K562 (cell line): ENCODE data around the gene ANKRD44. TPM values are rescaled to one million over a fixed set of nuclear protein-coding genes. Genes with fewer than 3 reads are reported as not detected.

ENCODE experiments used
- ATAC-seq: fragments of 200-7000 bp; cut with Tn5 transposase; 3 replicates; pipeline ENCODE4 v1.9.1; 2020; ENCODE audit warnings: moderate library complexity
- BruUV-seq: library from RNA; stranded (reverse); fragments of 400-500 nt; replicated peaks from 2 replicates; lab custom pipeline; 2021; lab: Mats Ljungman, UMichigan
- CTCF ChIA-PET: fragments of 300-600 bp; formaldehyde crosslinking; extraction: SDS; loops from one replicate; lab custom pipeline; 2021; ENCODE audit warnings: low intra/inter-chr PET ratio; lab: Yijun Ruan, JAX
- POLR2A ChIA-PET: fragments of 300-600, 350-650 bp; sonication (Branson Sonifier 250); formaldehyde crosslinking; extraction: SDS; loops from one replicate; lab custom pipeline; 2021; ENCODE audit warnings: antibody characterized with exemption, inconsistent platforms; lab: Yijun Ruan, JAX
- DNase-seq, 4 experiments: peaks; one replicate each; pipeline versions ENCODE4 v3.0.0 to v3.0.0-alpha.2; 2011 to 2018; ENCODE audit warnings: low spot score in 3 of 4, mixed read lengths in 3 of 4; ENCODE audit errors: extremely low read depth in 1 of 4
- FAIRE-seq: peaks from 2 replicates; lab custom pipeline; 2011; peaks lifted over from hg19 to GRCh38; lab: Jason Lieb, UNC
- H2AFZ ChIP-seq: 2 replicates; pipeline ENCODE4 v1.6.0; 2011; ENCODE audit warnings: low read depth, low read length, control low read depth, inconsistent platforms
- H3K27ac ChIP-seq: fragments of 200-600 bp; 3 replicates; pipeline ENCODE4 v1.8.0; 2011; ENCODE audit warnings: low read depth, mild to moderate bottlenecking, control low read depth, inconsistent platforms, low read length, moderate library complexity, mixed read lengths; ENCODE audit errors: extremely low read depth
- H3K27me3 ChIP-seq, 2 experiments: fragments of 300-600 bp in 1 of 2; 2 replicates in 1 of 2; 3 replicates in 1 of 2; pipeline versions ENCODE4 v1.6.0 to v1.8.0; 2011; ENCODE audit warnings: inconsistent platforms in 2 of 2, low read length in 2 of 2, mild to moderate bottlenecking in 1 of 2, mixed read lengths in 1 of 2, moderate library complexity in 1 of 2; ENCODE audit not compliant: control insufficient read depth in 2 of 2, insufficient read depth in 2 of 2
- H3K36me3 ChIP-seq: fragments of 300-600 bp; 3 replicates; pipeline ENCODE4 v1.8.0; 2011; ENCODE audit warnings: mild to moderate bottlenecking, low read length, inconsistent platforms; ENCODE audit not compliant: control insufficient read depth, insufficient read depth
- H3K4me1 ChIP-seq, 2 experiments: fragments of 200-600 bp in 1 of 2; replicated peaks in 1 of 2; 2 replicates in 1 of 2; 3 replicates in 1 of 2; pipeline versions ENCODE4 v1.5.1 to v1.8.0; 2011; ENCODE audit warnings: inconsistent platforms in 2 of 2, low read length in 2 of 2, mild to moderate bottlenecking in 1 of 2, mixed read lengths in 1 of 2, moderate library complexity in 1 of 2; ENCODE audit not compliant: control insufficient read depth in 2 of 2, insufficient read depth in 2 of 2
- H3K4me2 ChIP-seq: 2 replicates; pipeline ENCODE4 v1.6.1; 2011; ENCODE audit warnings: low read length, control low read depth, inconsistent platforms, mixed read lengths; ENCODE audit not compliant: insufficient read depth
- H3K4me3 ChIP-seq: fragments of 200-600 bp; sonication (generic), shearing (Covaris generic); 2 replicates; pipeline ENCODE4 v1.5.1; 2016; ENCODE audit warnings: control low read depth, inconsistent platforms
- H3K79me2 ChIP-seq: fragments of 200-600 bp; 3 replicates; pipeline ENCODE4 v1.8.0; 2011; ENCODE audit warnings: low read length, inconsistent platforms; ENCODE audit not compliant: control insufficient read depth, insufficient read depth
- H3K9ac ChIP-seq, 2 experiments: 2 replicates each; pipeline versions ENCODE4 v1.6.0 to v1.6.1; 2011; ENCODE audit warnings: low read depth in 2 of 2, low read length in 2 of 2, control low read depth in 1 of 2, inconsistent platforms in 1 of 2, mild to moderate bottlenecking in 1 of 2, mixed read lengths in 1 of 2; ENCODE audit not compliant: insufficient read depth in 1 of 2
- H3K9me1 ChIP-seq: one replicate; pipeline ENCODE4 v1.6.0; 2011; ENCODE audit warnings: inconsistent platforms, mild to moderate bottlenecking, low read length, moderate library complexity; ENCODE audit not compliant: control insufficient read depth, insufficient read depth
- H3K9me3 ChIP-seq: replicated peaks from 2 replicates; pipeline ENCODE4 v1.5.1; 2011; ENCODE audit warnings: low read depth, low read length, inconsistent platforms; ENCODE audit not compliant: control insufficient read depth, insufficient read depth
- H4K20me1 ChIP-seq: replicated peaks from 2 replicates; pipeline ENCODE4 v1.6.1; 2011; ENCODE audit warnings: low read length, inconsistent platforms, mixed read lengths; ENCODE audit not compliant: control insufficient read depth, insufficient read depth
- BCL6 ChIP-seq: fragments of 250-450 bp; sonication (Bioruptor Pico); IDR thresholded peaks from 2 replicates; pipeline ENCODE4 v1.4.0; 2020
- CHD1 ChIP-seq: fragments of 200-600 bp; sonication (generic); IDR thresholded peaks from one replicate; pipeline ENCODE4 v1.6.1; 2012; ENCODE audit warnings: mild to moderate bottlenecking, moderate library complexity, low read length, inconsistent platforms
- FOXJ2 ChIP-seq: fragments of 200-800 bp; sonication (Bioruptor generic); IDR thresholded peaks from 2 replicates; pipeline ENCODE4 v1.6.1; 2016; ENCODE audit warnings: missing genetic modification characterization, missing compliant biosample characterization
- ILF3 ChIP-seq: fragments of 450-650 bp; IDR thresholded peaks from 2 replicates; pipeline ENCODE4 v1.6.1; 2018; ENCODE audit warnings: antibody characterized with exemption, mild to moderate bottlenecking, moderate library complexity, borderline replicate concordance
- MTA2 ChIP-seq: fragments of 450-650 bp; IDR thresholded peaks from 2 replicates; pipeline ENCODE4 v1.6.1; 2016; ENCODE audit warnings: low read depth
- PRPF4 ChIP-seq: fragments of 200-400 bp; formaldehyde crosslinking; IDR thresholded peaks from one replicate; pipeline ENCODE4 v1.6.1; 2017; ENCODE audit warnings: low read length, low read depth, mild to moderate bottlenecking; ENCODE audit not compliant: insufficient read depth, poor library complexity, severe bottlenecking
- TCF7L2 ChIP-seq: fragments of 150-350 bp; IDR thresholded peaks from 2 replicates; pipeline ENCODE4 v1.6.1; 2016; ENCODE audit warnings: low read depth, mild to moderate bottlenecking, low read length, moderate library complexity
- TSC22D4 ChIP-seq: fragments of 450-650 bp; IDR thresholded peaks from 2 replicates; pipeline ENCODE4 v1.6.1; 2016; ENCODE audit warnings: missing genetic modification characterization, missing biosample characterization, control low read depth
- ZNF764 ChIP-seq: fragments of 250-450 bp; sonication (Bioruptor Pico); IDR thresholded peaks from 2 replicates; pipeline ENCODE4 v1.4.0; 2020; ENCODE audit warnings: low read depth, mild to moderate bottlenecking, moderate library complexity
- WGBS: fragments of 100-300 bp; shearing (Covaris generic); methylation state at CpG from one replicate; pipeline ENCODE4 v1.1.6; 2016; ENCODE audit warnings: low coverage, mixed read lengths; ENCODE audit not compliant: insufficient coverage; ENCODE audit errors: missing lambda C conversion rate; 5-methylcytosine and 5-hydroxymethylcytosine counted together
- in situ Hi-C: fragments of 300-500 bp; cut with MboI; formaldehyde crosslinking; loops from 4 replicates; pipeline ENCODE4 v1.15.0; 2018; ENCODE audit warnings: inconsistent platforms, mixed read lengths
- intact Hi-C: fragments of 100-400 bp; cut with micrococcal nuclease; formaldehyde crosslinking; loops from 2 replicates; pipeline ENCODE4 v1.14.2; 2022
- polyA plus RNA-seq, 8 experiments: library from polyadenylated mRNA; depleted of rRNA in 4 of 8; stranded (reverse) in 5 of 8; unstranded in 3 of 8; fragments of >200 nt; fragmentation: Nextera tagmentation in 2 of 8; fragmentation: Illumina TruSeq in 1 of 8; extraction: Ambion mirVana in 2 of 8; extraction: Trizol in 1 of 8; gene quantifications; 2 replicates each; pipeline versions ENCODE4 v1.2.1 to v1.2.3, GENCODE V29; 2011 to 2014; ENCODE audit warnings: inconsistent platforms in 1 of 8, missing spikeins in 1 of 8
- total RNA-seq, 7 experiments: library from RNA; depleted of rRNA in 6 of 7; stranded (reverse); fragments of >200 nt in 6 of 7; fragmentation: Illumina TruSeq in 2 of 7; extraction: Trizol in 2 of 7; gene quantifications; 2 replicates each; pipeline versions ENCODE4 v1.2.1 to v1.2.3, GENCODE V29; 2011 to 2021; ENCODE audit warnings: low replicate concordance in 1 of 7

Gene ANKRD44
- total and polyA plus RNA-seq, 9 of the 15 experiments (the other 6 are each of a cell fraction or from before 2014, with no cell fraction given): 0.03 to 0.64 (median 0.07) TPM; not detected in 3

- ATAC-seq: no peak
- FAIRE-seq: no peak
Observed at GRCh38 chr2:197052356-197052755, 258.2 kb downstream of the ANKRD44 start.

GRCh38 chr2:197045115-197045514 lies 265.5 kb downstream of the ANKRD44 start:
- intact Hi-C loops (no loop called here), in situ Hi-C loops (no loop called here)
- no peak for DNase-seq
- Histone ChIP-seq H3K4me1 (no peaks in the 10 kb centered on the region), H3K9me1 (no peaks in the 10 kb centered on the region), H3K27ac (no peak overlapping the region), H2AFZ (no peak overlapping the region), H3K4me3 (no peak overlapping the region), H3K9me3 (no peaks in the 10 kb centered on the region), H3K4me2 (no peak overlapping the region), H4K20me1 (no peaks in the 10 kb centered on the region), H3K79me2 (no peaks in the 10 kb centered on the region), H3K36me3 (no peaks in the 10 kb centered on the region), H3K27me3 (no peaks in the 10 kb centered on the region), H3K9ac (no peak overlapping the region)
- ChIA-PET POLR2A (no interaction called here), CTCF (no interaction called here)
- no TSS peak for BruUV-seq
- no peak for ATAC-seq
- FAIRE-seq: no peak
- TF ChIP-seq MTA2: no peak

More at GRCh38 chr2:197052356-197052755, 258.2 kb downstream of the ANKRD44 start:
- no peak overlapping the region for H3K27ac ChIP-seq
- 3% methylated on average over 4 of the region's 4 CpGs for WGBS
- TF ChIP-seq TCF7L2: no peak
- no peak for TF ChIP-seq CHD1
- TF ChIP-seq BCL6 (CRISPR knock-in tag): no peak
- no peak for TF ChIP-seq TSC22D4 (tag)
- TF ChIP-seq ZNF764: no peak
- TF ChIP-seq FOXJ2 (tag): no peak
- no peak for TF ChIP-seq ILF3
- no peak for TF ChIP-seq PRPF4
- no TSS peak for BruUV-seq
- H3K9me3 ChIP-seq: no peaks in the 10 kb centered on the region
- intact Hi-C loops (no loop called here), in situ Hi-C loops (no loop called here)
- H4K20me1 ChIP-seq: no peaks in the 10 kb centered on the region
- H3K4me1 ChIP-seq: no peaks in the 10 kb centered on the region
- no peak overlapping the region for H2AFZ ChIP-seq
- no peak overlapping the region for H3K4me2 ChIP-seq
- H3K27me3 ChIP-seq: no peaks in the 10 kb centered on the region
- H3K9ac ChIP-seq: no peak overlapping the region
- no peaks in the 10 kb centered on the region for H3K79me2 ChIP-seq
- ChIA-PET CTCF (no interaction called here), POLR2A (no interaction called here)
- DNase-seq: no peak
- no peaks in the 10 kb centered on the region for H3K36me3 ChIP-seq
- H3K4me3 ChIP-seq: no peak overlapping the region
- H3K9me1 ChIP-seq: no peaks in the 10 kb centered on the region
